Measurements from ENCODE around the gene RYK. TPM values are rescaled to one million over a fixed set of nuclear protein-coding genes. Genes with fewer than 3 reads are reported as not detected.
"Not testable (repeated sequence)": the region's sequence is repeated elsewhere in the genome, so short reads cannot be mapped to it uniquely, and the experiment has no call there.

The RYK gene
- total and polyA plus RNA-seq, 3 donors from 2014 or later = 82.6 to 120 (median 112) TPM

DNA sequence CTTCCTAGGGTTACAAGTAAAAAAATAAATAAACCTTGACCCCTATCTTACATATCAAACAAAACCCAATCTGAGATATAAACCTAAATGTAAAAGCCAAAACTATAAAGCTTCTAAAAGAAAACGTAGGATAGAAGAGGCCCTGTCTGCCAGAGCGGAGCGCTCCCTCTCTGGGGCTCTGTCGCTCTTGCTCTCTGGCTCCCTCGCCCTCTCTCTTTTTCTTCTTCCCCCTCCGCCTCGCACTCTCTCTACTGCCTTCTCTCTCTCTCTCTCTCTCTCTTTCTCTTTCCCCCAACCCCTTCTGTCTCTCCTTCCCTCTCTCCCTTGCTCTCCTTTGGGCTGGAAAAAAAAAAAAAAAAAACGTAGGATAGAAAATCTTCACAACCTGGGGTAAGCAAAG, 21.6 kb downstream of the RYK start:
- peaks cover 23% of the 10 kb centered on the region for H3K4me1 ChIP-seq
- no peak for DNase-seq
- WGBS, 2 donors = 86 to 88% methylated on average over 8 of the region's 8 CpGs
- H3K4me3 ChIP-seq = no peak overlapping the region
- no peaks in the 10 kb centered on the region for H3K27me3 ChIP-seq
- TF ChIP-seq, protein P1, sequence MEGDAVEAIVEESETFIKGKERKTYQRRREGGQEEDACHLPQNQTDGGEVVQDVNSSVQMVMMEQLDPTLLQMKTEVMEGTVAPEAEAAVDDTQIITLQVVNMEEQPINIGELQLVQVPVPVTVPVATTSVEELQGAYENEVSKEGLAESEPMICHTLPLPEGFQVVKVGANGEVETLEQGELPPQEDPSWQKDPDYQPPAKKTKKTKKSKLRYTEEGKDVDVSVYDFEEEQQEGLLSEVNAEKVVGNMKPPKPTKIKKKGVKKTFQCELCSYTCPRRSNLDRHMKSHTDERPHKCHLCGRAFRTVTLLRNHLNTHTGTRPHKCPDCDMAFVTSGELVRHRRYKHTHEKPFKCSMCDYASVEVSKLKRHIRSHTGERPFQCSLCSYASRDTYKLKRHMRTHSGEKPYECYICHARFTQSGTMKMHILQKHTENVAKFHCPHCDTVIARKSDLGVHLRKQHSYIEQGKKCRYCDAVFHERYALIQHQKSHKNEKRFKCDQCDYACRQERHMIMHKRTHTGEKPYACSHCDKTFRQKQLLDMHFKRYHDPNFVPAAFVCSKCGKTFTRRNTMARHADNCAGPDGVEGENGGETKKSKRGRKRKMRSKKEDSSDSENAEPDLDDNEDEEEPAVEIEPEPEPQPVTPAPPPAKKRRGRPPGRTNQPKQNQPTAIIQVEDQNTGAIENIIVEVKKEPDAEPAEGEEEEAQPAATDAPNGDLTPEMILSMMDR (IDR thresholded peaks at IDR 0.05) = no peak
- no peak for TF ChIP-seq POLR2A (IDR thresholded peaks at IDR 0.05)
- intact Hi-C loops (cut with DNase I; ENCODE audit: low total_unique reads) = no loop called here
- no peak overlapping the region for H3K27ac ChIP-seq
- H3K9me3 ChIP-seq = no peaks in the 10 kb centered on the region
- no peaks in the 10 kb centered on the region for H3K36me3 ChIP-seq (ENCODE audit: low read depth, missing control alignments)

DNA sequence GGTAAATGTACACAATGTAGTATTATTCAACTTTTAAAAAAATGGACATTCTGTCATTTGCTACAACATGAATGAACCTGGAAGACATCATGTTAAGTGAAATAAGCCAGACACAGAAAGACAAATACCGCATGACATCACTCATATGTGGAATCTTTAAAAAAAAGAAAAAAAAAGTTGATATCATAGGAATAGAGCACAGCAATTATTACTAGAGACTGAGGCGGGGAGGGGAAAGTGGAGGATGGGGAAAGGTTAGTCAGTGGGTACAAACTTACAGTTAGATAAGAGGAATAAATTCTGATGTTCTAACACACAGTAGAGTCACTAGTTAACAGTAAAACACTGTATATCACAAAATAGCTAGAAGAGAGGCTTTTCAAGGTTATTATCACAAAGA, 22.2 kb downstream of the RYK start:
- peaks cover 22% of the 10 kb centered on the region for H3K4me1 ChIP-seq
- H3K27ac ChIP-seq = no peak overlapping the region
- no peaks in the 10 kb centered on the region for H3K9me3 ChIP-seq
- H3K36me3 ChIP-seq (ENCODE audit: low read depth, missing control alignments) = no peaks in the 10 kb centered on the region
- H3K4me3 ChIP-seq = no peak overlapping the region
- TF ChIP-seq POLR2A (IDR thresholded peaks at IDR 0.05) = no peak
- TF ChIP-seq, protein P1 (IDR thresholded peaks at IDR 0.05) = no peak
- 91% methylated on average over 2 of the region's 2 CpGs for WGBS, 2 donors
- no peak for DNase-seq
- H3K27me3 ChIP-seq = no peaks in the 10 kb centered on the region
- intact Hi-C loops (cut with DNase I; ENCODE audit: low total_unique reads) = no loop called here

DNA sequence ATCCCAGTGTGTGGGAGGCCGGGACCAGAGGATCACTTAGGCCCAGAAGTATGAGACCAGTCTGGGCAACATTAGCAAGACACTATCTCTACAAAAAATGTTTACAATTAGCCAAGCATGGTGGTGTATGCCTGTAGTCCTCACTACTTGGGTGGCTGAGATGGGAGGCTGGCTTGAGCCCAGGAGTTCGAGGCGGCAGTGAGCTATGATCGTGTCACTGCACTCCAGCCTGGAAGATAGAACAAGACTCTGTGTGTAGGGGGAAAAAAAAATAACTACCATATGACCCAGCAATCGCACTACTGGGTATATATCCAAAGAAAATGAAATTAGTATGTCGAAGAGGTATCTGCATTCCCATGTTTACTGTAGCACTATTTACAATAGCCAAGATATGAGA, 22.6 kb downstream of the RYK start:
- Histone ChIP-seq H3K4me1 (peaks cover 23% of the 10 kb centered on the region), H3K27ac (no peak overlapping the region), H3K4me3 (no peak overlapping the region), H3K27me3 (no peaks in the 10 kb centered on the region), H3K36me3 (ENCODE audit: low read depth, missing control alignments) (no peaks in the 10 kb centered on the region), H3K9me3 (no peaks in the 10 kb centered on the region)
- no peak for TF ChIP-seq POLR2A (IDR thresholded peaks at IDR 0.05)
- TF ChIP-seq, protein P1 (IDR thresholded peaks at IDR 0.05) = no peak
- 62 to 84% methylated on average over 6 of the region's 6 CpGs for WGBS, 2 donors
- no peak for DNase-seq
- intact Hi-C loops (cut with DNase I; ENCODE audit: low total_unique reads) = no loop called here

DNA sequence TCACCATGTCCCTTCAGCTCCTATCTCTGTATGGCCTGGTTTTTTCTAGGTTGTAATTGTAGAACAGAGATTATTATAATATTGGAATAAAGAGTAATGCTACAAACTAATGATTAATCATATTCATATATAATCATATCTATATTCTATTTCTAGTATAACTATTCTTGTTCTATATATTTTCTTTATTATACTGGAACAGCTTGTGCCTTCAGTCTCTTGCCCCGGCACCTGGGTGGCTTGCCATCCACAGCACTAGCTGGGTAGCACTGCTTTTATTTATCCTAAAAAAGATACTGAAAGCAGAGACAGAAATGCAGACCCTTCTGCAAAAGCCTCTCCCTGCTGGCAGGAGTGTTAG, 25.9 kb downstream of the RYK start:
- H3K27ac ChIP-seq; H3K36me3 ChIP-seq (ENCODE audit: low read depth, missing control alignments); intact Hi-C loops (cut with DNase I; ENCODE audit: low total_unique reads); H3K4me3 ChIP-seq; H3K9me3 ChIP-seq; H3K27me3 ChIP-seq; DNase-seq; H3K4me1 ChIP-seq: not testable (repeated sequence)
- WGBS, 2 donors = 89 to 90% methylated on average over 1 of the region's 1 CpG

DNA sequence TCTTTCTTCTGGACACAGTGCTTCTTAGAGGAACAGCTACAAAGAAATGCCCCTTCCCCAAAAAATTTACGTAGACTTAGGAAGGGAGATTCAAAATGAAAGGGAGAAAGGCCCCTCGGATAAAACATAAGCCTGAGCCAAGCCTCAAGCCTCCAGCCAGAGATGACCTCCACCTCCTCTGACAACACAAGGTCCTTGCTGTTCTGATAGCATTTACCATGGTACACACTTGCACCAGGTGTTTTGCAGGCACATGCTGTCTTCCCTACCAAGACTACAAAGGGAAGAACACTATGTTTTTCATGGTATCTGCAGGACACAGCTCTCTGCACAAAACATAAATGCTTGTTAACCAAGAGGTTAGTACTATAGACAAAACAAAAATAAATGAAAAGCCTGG, 27.8 kb downstream of the RYK start:
- H3K4me3 ChIP-seq = no peak overlapping the region
- H3K4me1 ChIP-seq = peaks cover 9% of the 10 kb centered on the region
- no peak for TF ChIP-seq POLR2A (IDR thresholded peaks at IDR 0.05)
- TF ChIP-seq, protein P1 (IDR thresholded peaks at IDR 0.05) = no peak
- no peaks in the 10 kb centered on the region for H3K36me3 ChIP-seq (ENCODE audit: low read depth, missing control alignments)
- H3K27ac ChIP-seq = no peak overlapping the region
- H3K27me3 ChIP-seq = no peaks in the 10 kb centered on the region
- WGBS, 2 donors = 34 to 40% methylated on average over 2 of the region's 2 CpGs
- intact Hi-C loops (cut with DNase I; ENCODE audit: low total_unique reads) = no loop called here
- no peak for DNase-seq
- no peaks in the 10 kb centered on the region for H3K9me3 ChIP-seq

Data from testis (tissue), 3 donors.